ENCODE measurements around the gene ARHGAP24. TPM values are rescaled to one million over a fixed set of nuclear protein-coding genes. Genes with fewer than 3 reads are reported as not detected.

Gene ARHGAP24
- total RNA-seq, 1 donor from 2014 or later, result 9.9 TPM

GRCh38 chr4:85431881-85432485 is 43.0 kb upstream of the ARHGAP24 start:
- no peak for TF ChIP-seq CTCF (conservative IDR thresholded peaks at IDR 0.05; ENCODE audit: low read depth, low read length)
- DNase-seq (ENCODE audit: low read depth), result no peak
- H3K4me3 ChIP-seq (ENCODE audit: low read depth, low read length), result no peak overlapping the region

- TF ChIP-seq CTCF (conservative IDR thresholded peaks at IDR 0.05; ENCODE audit: low read depth, low read length), result no peak
- H3K4me3 ChIP-seq (ENCODE audit: low read depth, low read length), result no peak overlapping the region
- DNase-seq (ENCODE audit: low read depth), result no peak
Measured at GRCh38 chr4:85445050-85445639, 29.8 kb upstream of the ARHGAP24 start.

- no peak for DNase-seq (ENCODE audit: low read depth)
- H3K4me3 ChIP-seq (ENCODE audit: low read depth, low read length), result no peak overlapping the region
- no peak for TF ChIP-seq CTCF (conservative IDR thresholded peaks at IDR 0.05; ENCODE audit: low read depth, low read length)
Measured at GRCh38 chr4:85446141-85446861, 28.6 kb upstream of the ARHGAP24 start.

- TF ChIP-seq CTCF (conservative IDR thresholded peaks at IDR 0.05; ENCODE audit: low read depth, low read length), result no peak
- no peak overlapping the region for H3K4me3 ChIP-seq (ENCODE audit: low read depth, low read length)
- DNase-seq (ENCODE audit: low read depth), result no peak
Measured at GRCh38 chr4:85448906-85449890, 25.8 kb upstream of the ARHGAP24 start.

- no peak for DNase-seq (ENCODE audit: low read depth)
- no peak for TF ChIP-seq CTCF (conservative IDR thresholded peaks at IDR 0.05; ENCODE audit: low read depth, low read length)
- no peak overlapping the region for H3K4me3 ChIP-seq (ENCODE audit: low read depth, low read length)
Measured at GRCh38 chr4:85452058-85452731, 22.8 kb upstream of the ARHGAP24 start.

GRCh38 chr4:85455942-85456341 is 19.0 kb upstream of the ARHGAP24 start:
- H3K4me3 ChIP-seq (ENCODE audit: low read depth, low read length), result no peak overlapping the region
- no peak for TF ChIP-seq CTCF (conservative IDR thresholded peaks at IDR 0.05; ENCODE audit: low read depth, low read length)
- DNase-seq (ENCODE audit: low read depth), result no peak

All from epithelial cell of proximal tubule (primary cell).